GM12873 (cell line): Measurements from ENCODE around the gene MAP3K21.

Experiments used
- CTCF ChIP-seq: IDR thresholded peaks from 2 replicates; pipeline ENCODE4 v1.5.1; 2012; ENCODE audit warnings: low read depth, mild to moderate bottlenecking, moderate library complexity, low read length, control low read depth; ENCODE audit not compliant: insufficient read depth; ENCODE audit errors: missing control alignments

MAP3K21 gene

GRCh38 chr1:233326811-233327650 lies 493 bp upstream of the MAP3K21 start:
- no peak for TF ChIP-seq CTCF

GRCh38 chr1:233328142-233328921 lies 808 bp downstream of the MAP3K21 start:
- no peak for TF ChIP-seq CTCF

- TF ChIP-seq CTCF = no peak
Observed at GRCh38 chr1:233331676-233332519, 4.4 kb downstream of the MAP3K21 start.

GRCh38 chr1:233333086-233333485 lies 5.6 kb downstream of the MAP3K21 start:
- TF ChIP-seq CTCF = no peak

- TF ChIP-seq CTCF = no peak
Observed at GRCh38 chr1:233334092-233334491, 6.6 kb downstream of the MAP3K21 start.

GRCh38 chr1:233336554-233337456 lies 9.3 kb downstream of the MAP3K21 start:
- no peak for TF ChIP-seq CTCF
